SU-DHL-6 (cell line): ENCODE measurements around the gene CMKLR1.

Experiments used
- H2AFZ ChIP-seq: fragments of 200-600 bp; sonication (generic); 2 replicates; pipeline ENCODE4 v1.6.1; 2014; ENCODE audit warnings: low read depth, mild to moderate bottlenecking, moderate library complexity, mixed read lengths, antibody characterized with exemption, low read length; ENCODE audit not compliant: severe bottlenecking
- H3F3A ChIP-seq: fragments of 200-600 bp; shearing (Covaris generic); 2 replicates; pipeline ENCODE4 v1.6.0; 2016; ENCODE audit warnings: antibody characterized with exemption, mild to moderate bottlenecking; ENCODE audit not compliant: insufficient read depth
- H3K27ac ChIP-seq: fragments of 200-600 bp; sonication (generic); 2 replicates; pipeline ENCODE4 v1.5.1; 2016; ENCODE audit warnings: low read depth, mild to moderate bottlenecking, low read length, moderate library complexity, mixed read lengths
- H3K27me3 ChIP-seq: fragments of 200-600 bp; sonication (generic), shearing (Covaris generic); 2 replicates; pipeline ENCODE4 v1.6.0; 2014; ENCODE audit warnings: mild to moderate bottlenecking, low read length
- H3K36me3 ChIP-seq: fragments of 200-600 bp; sonication (generic); 2 replicates; pipeline ENCODE4 v1.6.1; 2014; ENCODE audit warnings: mild to moderate bottlenecking, low read length, mixed read lengths
- H3K4me2 ChIP-seq: fragments of 300-600, 200-600 bp; shearing (Covaris generic), sonication (generic); 2 replicates; pipeline ENCODE4 v1.6.0; 2014; ENCODE audit warnings: low read length, low read depth, mild to moderate bottlenecking; ENCODE audit not compliant: poor library complexity, severe bottlenecking
- H3K4me3 ChIP-seq: fragments of 200-600 bp; sonication (generic); 2 replicates; pipeline ENCODE4 v1.5.1; 2014; ENCODE audit warnings: antibody characterized with exemption, low read length, mild to moderate bottlenecking, mixed read lengths; ENCODE audit not compliant: insufficient read depth, poor library complexity, severe bottlenecking
- H3K79me2 ChIP-seq: fragments of 200-600 bp; sonication (generic); 2 replicates; pipeline ENCODE4 v1.6.1; 2014; ENCODE audit warnings: mild to moderate bottlenecking, low read length, moderate library complexity; ENCODE audit not compliant: insufficient read depth
- H3K9ac ChIP-seq: fragments of 200-600 bp; sonication (generic); 2 replicates; pipeline ENCODE4 v1.7.0; 2014; ENCODE audit warnings: mild to moderate bottlenecking, low read length
- H3K9me2 ChIP-seq: fragments of 200-600 bp; sonication (generic); replicated peaks from 2 replicates; pipeline ENCODE4 v1.6.1; 2014; ENCODE audit warnings: low read length; ENCODE audit not compliant: insufficient read depth
- H3K9me3 ChIP-seq: fragments of 200-600 bp; sonication (generic); 2 replicates; pipeline ENCODE4 v1.6.1; 2014; ENCODE audit warnings: low read length, mixed read lengths; ENCODE audit not compliant: insufficient read depth
- H4K20me1 ChIP-seq: fragments of 200-600 bp; sonication (generic); 2 replicates; pipeline ENCODE4 v1.6.1; 2014; ENCODE audit warnings: low read depth, mild to moderate bottlenecking, antibody characterized with exemption, low read length, moderate library complexity, mixed read lengths
- CTCF ChIP-seq: fragments of 200-600 bp; sonication (generic); IDR thresholded peaks from one replicate; pipeline ENCODE4 v1.5.1; 2017; ENCODE audit warnings: antibody characterized with exemption, mild to moderate bottlenecking, low read length, moderate library complexity; ENCODE audit not compliant: insufficient read depth, poor library complexity, severe bottlenecking
- EZH2phosphoT487 ChIP-seq: fragments of 200-600 bp; sonication (generic), shearing (Covaris generic); conservative IDR thresholded peaks from 2 replicates; pipeline ENCODE4 v1.6.1; 2018; ENCODE audit warnings: mild to moderate bottlenecking, antibody characterized with exemption, low read length, moderate library complexity, mixed read lengths

CMKLR1 gene

GRCh38 chr12:108270035-108270848 is 68.9 kb downstream of the CMKLR1 start:
- Histone ChIP-seq H3K9me2 (no peaks in the 10 kb centered on the region), H2AFZ (no peak overlapping the region), H3K27ac (no peak overlapping the region), H3K27me3 (no peaks in the 10 kb centered on the region), H3K79me2 (no peaks in the 10 kb centered on the region), H3F3A (no peaks in the 10 kb centered on the region), H3K36me3 (no peaks in the 10 kb centered on the region), H4K20me1 (no peaks in the 10 kb centered on the region), H3K9ac (no peak overlapping the region), H3K4me3 (no peak overlapping the region), H3K9me3 (no peaks in the 10 kb centered on the region), H3K4me2 (no peak overlapping the region)
- no peak for TF ChIP-seq CTCF
- TF ChIP-seq EZH2phosphoT487, result no peak

DNA sequence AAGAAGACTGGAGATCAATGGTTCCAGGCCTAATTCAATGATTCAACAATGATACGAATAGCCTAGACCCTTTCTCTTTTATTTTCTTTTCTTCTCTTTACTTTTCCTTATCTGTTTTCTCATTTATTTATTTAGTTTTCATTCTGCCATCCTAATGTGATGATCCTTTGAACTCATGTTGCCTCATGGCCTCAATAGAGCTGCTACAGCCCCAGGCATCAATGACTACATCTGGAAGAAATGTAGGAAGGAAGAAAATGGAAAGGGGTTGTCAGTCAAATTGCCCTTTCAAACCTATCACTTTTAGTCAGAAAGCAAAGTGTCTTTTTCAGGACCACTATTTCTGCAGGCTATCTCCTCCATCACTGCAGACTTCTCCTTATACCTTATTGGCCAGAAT is 69.9 kb downstream of the CMKLR1 start:
- Histone ChIP-seq H4K20me1 (no peaks in the 10 kb centered on the region), H2AFZ (no peak overlapping the region), H3K36me3 (no peaks in the 10 kb centered on the region), H3K4me3 (no peak overlapping the region), H3K27me3 (no peaks in the 10 kb centered on the region), H3K4me2 (no peak overlapping the region), H3K9ac (no peak overlapping the region), H3K9me2 (no peaks in the 10 kb centered on the region), H3K27ac (no peak overlapping the region), H3F3A (no peaks in the 10 kb centered on the region), H3K9me3 (no peaks in the 10 kb centered on the region), H3K79me2 (no peaks in the 10 kb centered on the region)
- TF ChIP-seq CTCF, result no peak

- Histone ChIP-seq H3K27ac (no peak overlapping the region), H3F3A (no peaks in the 10 kb centered on the region), H3K9me3 (no peaks in the 10 kb centered on the region), H2AFZ (no peak overlapping the region), H3K9me2 (no peaks in the 10 kb centered on the region), H3K36me3 (no peaks in the 10 kb centered on the region), H3K9ac (no peak overlapping the region), H4K20me1 (no peaks in the 10 kb centered on the region), H3K27me3 (no peaks in the 10 kb centered on the region), H3K79me2 (no peaks in the 10 kb centered on the region), H3K4me2 (no peak overlapping the region), H3K4me3 (no peak overlapping the region)
- TF ChIP-seq CTCF (no peak), EZH2phosphoT487 (no peak)
Observed at GRCh38 chr12:108268397-108268796, 70.7 kb downstream of the CMKLR1 start.
